A549 (cell line): ENCODE data around the gene UPK1A.

Experiments
- CTCF ChIP-seq: fragments of >200 bp; sonication (Bioruptor Twin); formaldehyde crosslinking; IDR thresholded peaks from 3 replicates; pipeline ENCODE4 v1.5.1; 2016
- JUNB ChIP-seq: fragments of >200 bp; sonication (Bioruptor Twin); formaldehyde crosslinking; IDR thresholded peaks from 2 replicates; pipeline ENCODE4 v1.6.1; 2016
- KDM5A ChIP-seq: fragments of 200-600 bp; sonication (generic); IDR thresholded peaks from 2 replicates; pipeline ENCODE4 v1.6.1; 2016; ENCODE audit warnings: antibody characterized with exemption, mild to moderate bottlenecking
- MAFK ChIP-seq: fragments of 450-650 bp; IDR thresholded peaks from 2 replicates; pipeline ENCODE4 v1.6.1; 2014; ENCODE audit not compliant: partially characterized antibody
- MAX ChIP-seq: IDR thresholded peaks from 2 replicates; pipeline ENCODE4 v1.6.1; 2012
- MYC ChIP-seq: IDR thresholded peaks from 2 replicates; pipeline ENCODE4 v1.6.1; 2012; ENCODE audit warnings: mild to moderate bottlenecking, inconsistent platforms, low read length, improper control_type of control experiment, borderline replicate concordance
- POLR2A ChIP-seq: IDR thresholded peaks from 2 replicates; pipeline ENCODE4 v1.6.1; 2012; ENCODE audit warnings: mild to moderate bottlenecking, low read length
- REST ChIP-seq: fragments of 200-600 bp; sonication (generic); IDR thresholded peaks from 2 replicates; pipeline ENCODE4 v1.6.1; 2016; ENCODE audit warnings: antibody characterized with exemption, mild to moderate bottlenecking, moderate library complexity
- RFX5 ChIP-seq: fragments of 450-650 bp; IDR thresholded peaks from 2 replicates; pipeline ENCODE4 v1.7.1; 2014; ENCODE audit warnings: antibody characterized with exemption, mild to moderate bottlenecking, moderate library complexity
- RNF2 ChIP-seq: fragments of 200-600 bp; sonication (generic); IDR thresholded peaks from 2 replicates; pipeline ENCODE4 v1.6.1; 2016; ENCODE audit warnings: low read depth, mild to moderate bottlenecking, antibody characterized with exemption, moderate library complexity, borderline replicate concordance
- SREBF2 ChIP-seq: fragments of 450-650 bp; IDR thresholded peaks from 2 replicates; pipeline ENCODE4 v1.6.1; 2014; ENCODE audit warnings: mild to moderate bottlenecking, moderate library complexity
- TP53 ChIP-seq: fragments of 250-450 bp; sonication (Bioruptor Pico); IDR thresholded peaks from 2 replicates; pipeline ENCODE4 v1.5.0; 2021; ENCODE audit warnings: mild to moderate bottlenecking, moderate library complexity
- ZFP36 ChIP-seq: fragments of 450-650 bp; IDR thresholded peaks from 2 replicates; pipeline ENCODE4 v1.6.1; 2014; ENCODE audit warnings: borderline replicate concordance; ENCODE audit not compliant: partially characterized antibody

- no peak for TF ChIP-seq MYC
- TF ChIP-seq CTCF = no peak
- TF ChIP-seq POLR2A = no peak
- TF ChIP-seq REST = no peak
- no peak for TF ChIP-seq ZFP36
- TF ChIP-seq MAFK = no peak
- no peak for TF ChIP-seq MAX
- TF ChIP-seq TP53 = no peak
- TF ChIP-seq SREBF2 = no peak
- TF ChIP-seq RNF2 = no peak
- TF ChIP-seq KDM5A = no peak
- TF ChIP-seq RFX5 = no peak
- no peak for TF ChIP-seq JUNB
These were observed 46.3 kb upstream of the UPK1A start for GRCh38 chr19:35620001-35620400.
